Thoracic aorta (tissue), 2 donors: Measurements from ENCODE around the gene OSM. TPM values are rescaled to one million over a fixed set of nuclear protein-coding genes. Genes with fewer than 3 reads are reported as not detected.

Experiments
- ATAC-seq: fragments of 150-250 bp; one replicate; pipeline ENCODE4 v1.8.0; 2017; ENCODE audit warnings: low read depth; ENCODE audit not compliant: insufficient number of reproducible peaks, low FRiP score
- DNase-seq: peaks from one replicate; pipeline ENCODE4 v3.0.0-alpha.2; 2020; ENCODE audit warnings: low spot score
- H3K27ac ChIP-seq, 2 donors: fragments of 200-600 bp; sonication (generic); 1 replicate in 1 of 2; 2 replicates in 1 of 2; pipeline ENCODE4 v1.5.1; 2016; ENCODE audit warnings: mild to moderate bottlenecking in 2 of 2, moderate library complexity in 2 of 2
- H3K27me3 ChIP-seq: fragments of 200-600 bp; sonication (generic); replicated peaks from 2 replicates; pipeline ENCODE4 v1.6.0; 2016; ENCODE audit warnings: mild to moderate bottlenecking; ENCODE audit not compliant: insufficient read depth
- H3K36me3 ChIP-seq: fragments of 200-600 bp; sonication (generic); one replicate; pipeline ENCODE4 v1.5.1; 2016
- H3K4me1 ChIP-seq, 2 donors: fragments of 200-600 bp; sonication (generic); 1 replicate in 1 of 2; 2 replicates in 1 of 2; pipeline versions ENCODE4 v1.5.1 to v1.6.0; 2016; ENCODE audit warnings: low read depth in 2 of 2, mild to moderate bottlenecking in 1 of 2; ENCODE audit not compliant: control insufficient read depth in 1 of 2
- H3K4me3 ChIP-seq: fragments of 200-600 bp; sonication (generic); 2 replicates; pipeline ENCODE4 v1.5.1; 2016; ENCODE audit warnings: mild to moderate bottlenecking
- H3K9me3 ChIP-seq: fragments of 200-600 bp; sonication (generic); 2 replicates; pipeline ENCODE4 v1.5.1; 2016
- CTCF ChIP-seq: fragments of 200-600 bp; sonication (generic); IDR thresholded peaks from one replicate; pipeline ENCODE4 v1.5.1; 2019; ENCODE audit warnings: antibody characterized with exemption
- total RNA-seq, 2 donors: library from RNA; depleted of rRNA; stranded (reverse); fragments of >200 nt; gene quantifications; one replicate each; pipeline versions ENCODE4 v1.1.0 to v1.2.3, GENCODE V29; 2016

OSM gene
- total RNA-seq, 2 donors from 2014 or later: 3.5 to 27.1 TPM

GRCh38 chr22:30227438-30228228, 39.0 kb downstream of the OSM start:
- Histone ChIP-seq H3K4me3 (no peak overlapping the region), H3K9me3 (no peaks in the 10 kb centered on the region), H3K4me1 (no peaks in the 10 kb centered on the region), H3K36me3 (no peaks in the 10 kb centered on the region), H3K27me3 (no peaks in the 10 kb centered on the region), H3K27ac (no peak overlapping the region)
- no peak for DNase-seq
- ATAC-seq: no peak
- TF ChIP-seq CTCF: no peak

DNA sequence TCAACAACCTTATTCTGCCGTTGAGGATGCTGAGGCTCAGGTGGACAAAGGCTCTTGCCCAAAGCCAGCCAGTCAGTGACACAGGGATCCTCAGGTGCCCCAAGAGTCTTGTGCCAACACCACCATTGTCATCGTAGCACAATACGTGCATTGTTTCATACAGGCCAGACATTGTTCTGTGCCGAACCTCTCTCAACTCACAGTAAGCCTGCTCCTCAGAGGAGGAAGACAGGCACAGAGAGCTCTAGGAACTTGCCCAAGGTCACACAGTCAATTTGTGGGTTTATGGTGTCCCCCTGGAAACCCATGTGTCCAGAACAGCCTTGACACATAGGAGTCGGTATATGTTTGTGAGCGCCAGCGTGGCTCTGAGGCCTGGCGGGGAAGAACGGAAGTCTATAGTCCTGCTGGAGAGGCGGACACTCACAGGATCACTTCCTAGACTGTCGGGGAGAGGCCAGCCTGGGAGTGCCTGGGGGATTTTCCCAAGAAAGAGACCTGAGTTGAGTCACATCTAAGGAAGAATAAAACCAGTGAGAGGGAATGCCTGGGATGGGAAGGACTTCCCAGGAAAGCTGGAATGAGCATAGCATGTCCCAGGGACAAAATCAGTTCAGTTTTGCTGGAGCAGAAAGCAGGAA, 40.3 kb downstream of the OSM start:
- ATAC-seq (no peak), DNase-seq (no peak)
- H3K36me3 ChIP-seq: no peaks in the 10 kb centered on the region
- H3K4me3 ChIP-seq: no peak overlapping the region
- no peaks in the 10 kb centered on the region for H3K9me3 ChIP-seq
- no peak for TF ChIP-seq CTCF
- H3K27me3 ChIP-seq: no peaks in the 10 kb centered on the region
- H3K27ac ChIP-seq: no peak overlapping the region
- H3K4me1 ChIP-seq: no peaks in the 10 kb centered on the region

DNA sequence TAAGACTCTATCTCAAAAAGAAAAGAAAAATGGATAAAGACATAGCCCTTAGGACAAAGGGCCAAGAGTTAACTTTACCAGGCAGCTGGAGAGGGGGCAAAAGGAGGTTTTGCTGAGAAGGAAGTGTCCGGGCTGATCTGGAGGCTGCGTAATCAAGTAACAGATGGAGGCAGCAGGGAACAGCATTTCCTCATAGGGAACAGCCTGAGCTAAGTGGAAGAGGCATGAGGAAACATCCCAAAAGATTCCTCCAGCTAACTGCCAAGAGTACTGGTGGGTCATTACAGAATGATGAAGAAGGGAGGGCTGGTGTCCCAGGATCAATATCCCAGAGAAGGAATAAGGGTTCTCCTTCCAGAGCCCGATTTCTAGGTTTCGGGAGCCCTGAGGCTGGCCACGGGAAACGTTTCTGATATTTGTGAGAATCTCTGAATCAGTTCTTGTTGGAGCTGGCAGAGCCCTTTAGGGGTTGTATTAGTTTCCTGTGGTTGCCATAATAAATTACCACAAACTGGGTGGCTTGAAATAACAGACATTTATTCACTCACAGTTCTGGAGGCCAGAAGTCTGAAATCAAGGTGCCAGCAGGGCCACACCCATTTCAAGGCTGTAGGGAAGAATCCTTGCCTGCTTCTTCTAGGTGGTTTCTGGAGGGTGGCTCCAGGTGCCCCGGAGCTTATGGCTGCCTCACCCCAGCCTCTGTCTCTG, 41.3 kb downstream of the OSM start:
- Histone ChIP-seq H3K27ac (no peak overlapping the region), H3K36me3 (no peaks in the 10 kb centered on the region), H3K4me1 (no peaks in the 10 kb centered on the region), H3K9me3 (no peaks in the 10 kb centered on the region), H3K4me3 (no peak overlapping the region), H3K27me3 (no peaks in the 10 kb centered on the region)
- DNase-seq (no peak), ATAC-seq (no peak)
- no peak for TF ChIP-seq CTCF

DNA sequence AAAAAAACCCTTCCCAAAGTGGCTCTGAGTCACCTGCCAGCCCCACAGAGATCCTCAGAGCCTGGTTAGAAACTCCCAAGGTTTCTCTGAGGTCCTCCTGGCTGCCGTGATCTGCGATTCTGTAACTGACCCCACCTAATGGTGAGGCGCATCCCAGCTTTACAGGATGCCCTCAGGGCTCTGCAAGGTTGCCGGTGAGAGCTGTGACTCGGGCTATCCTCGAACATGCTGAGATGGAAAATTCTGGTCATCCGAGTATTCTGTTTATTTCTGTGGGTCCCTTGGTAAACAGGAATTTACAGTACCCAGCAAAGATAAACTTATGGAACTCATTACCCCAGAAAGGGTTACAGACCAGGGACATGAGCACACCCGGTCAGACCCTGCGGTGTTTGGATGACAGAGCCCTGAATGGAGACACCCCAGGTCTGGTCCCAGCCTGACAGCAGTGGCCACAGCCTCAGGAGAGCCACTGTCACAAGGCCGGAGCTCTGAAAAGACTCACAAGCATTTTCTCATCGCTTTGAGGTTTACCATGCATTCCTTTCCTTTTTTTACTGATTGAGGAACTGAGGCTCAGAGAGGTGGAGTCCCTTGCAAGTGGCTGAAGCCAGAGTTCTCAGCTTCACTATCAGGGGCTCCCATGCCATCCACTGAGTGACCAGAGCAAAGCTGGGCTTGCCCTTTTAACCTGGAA, 42.3 kb downstream of the OSM start:
- no peaks in the 10 kb centered on the region for H3K9me3 ChIP-seq
- H3K4me3 ChIP-seq: no peak overlapping the region
- no peak for ATAC-seq
- no peak for DNase-seq
- H3K4me1 ChIP-seq: no peaks in the 10 kb centered on the region
- no peaks in the 10 kb centered on the region for H3K36me3 ChIP-seq
- no peak for TF ChIP-seq CTCF
- H3K27ac ChIP-seq: no peak overlapping the region
- H3K27me3 ChIP-seq: no peaks in the 10 kb centered on the region

GRCh38 chr22:30223303-30223702, 43.3 kb downstream of the OSM start:
- Histone ChIP-seq H3K27ac (no peak overlapping the region), H3K27me3 (no peaks in the 10 kb centered on the region)
- no peak for ATAC-seq

More at GRCh38 chr22:30223303-30223702, 43.3 kb downstream of the OSM start:
- no peak overlapping the region for H3K4me3 ChIP-seq
- no peaks in the 10 kb centered on the region for H3K36me3 ChIP-seq
- TF ChIP-seq CTCF: no peak
- peaks cover 3 to 4% of the 10 kb centered on the region in 2 donors for H3K4me1 ChIP-seq
- DNase-seq: no peak
- no peaks in the 10 kb centered on the region for H3K9me3 ChIP-seq
